Kidney (tissue), 14 donors: ENCODE results near the gene CCM2L. TPM values are rescaled to one million over a fixed set of nuclear protein-coding genes. Genes with fewer than 3 reads are reported as not detected.
A peak's percentile ranks its signal among the peaks of the same experiment; 100 is the strongest.

Experiments
- DNase-seq, 5 donors: peaks; one replicate each; pipeline ENCODE4 v3.0.0-alpha.2; 2013 to 2020
- FAIRE-seq: peaks from 2 replicates; lab custom pipeline; 2012; peaks lifted over from hg19 to GRCh38; lab: Jason Lieb, UNC
- H3K27ac ChIP-seq, 2 donors: one replicate each; pipeline ENCODE4 v1.7.0; 2013; ENCODE audit warnings: low read depth in 2 of 2, low read length in 2 of 2, inconsistent platforms in 1 of 2
- H3K27me3 ChIP-seq: one replicate; pipeline ENCODE4 v1.7.1; 2013; ENCODE audit warnings: low read length, inconsistent platforms; ENCODE audit not compliant: control insufficient read depth, insufficient read depth
- H3K36me3 ChIP-seq, 3 donors: one replicate each; pipeline versions ENCODE4 v1.7.0 to v1.7.1; 2013; ENCODE audit warnings: low read length in 3 of 3, control low read depth in 1 of 3, inconsistent platforms in 1 of 3; ENCODE audit not compliant: insufficient read depth in 3 of 3, control insufficient read depth in 2 of 3
- H3K4me1 ChIP-seq, 3 donors: one replicate each; pipeline versions ENCODE4 v1.7.0 to v1.7.1; 2013; ENCODE audit warnings: low read length in 3 of 3, inconsistent platforms in 1 of 3, low read depth in 1 of 3; ENCODE audit not compliant: control insufficient read depth in 2 of 3, insufficient read depth in 2 of 3
- H3K4me3 ChIP-seq, 3 donors: one replicate each; pipeline versions ENCODE4 v1.7.0 to v1.8.1; 2013; ENCODE audit warnings: low read length in 3 of 3, control low read depth in 1 of 3, inconsistent platforms in 1 of 3
- H3K9ac ChIP-seq, 3 donors: one replicate each; pipeline versions ENCODE4 v1.7.0 to v1.7.1; 2013; ENCODE audit warnings: low read length in 3 of 3, control low read depth in 1 of 3, inconsistent platforms in 1 of 3
- H3K9me3 ChIP-seq, 3 donors: one replicate each; pipeline versions ENCODE4 v1.7.0 to v1.7.1; 2013; ENCODE audit warnings: low read length in 3 of 3, control low read depth in 1 of 3, inconsistent platforms in 1 of 3; ENCODE audit not compliant: control insufficient read depth in 2 of 3, insufficient read depth in 1 of 3
- CTCF ChIP-seq: IDR thresholded peaks from 3 replicates; pipeline ENCODE4 v1.5.1; 2012; ENCODE audit warnings: mild to moderate bottlenecking, moderate library complexity, borderline replicate concordance; ENCODE audit not compliant: insufficient read depth; ENCODE audit errors: extremely low read depth
- intact Hi-C: fragments of 100-400 bp; cut with DNase I; formaldehyde crosslinking; loops from one replicate; pipeline ENCODE4 v1.11.1; 2022
- polyA plus RNA-seq: library from polyadenylated mRNA; stranded (reverse); fragments of 350-450 nt; fragmentation: Illumina TruSeq; extraction: RNeasy Lipid Tissue Mini Kit (QIAGEN cat#74804); gene quantifications from one replicate; pipeline ENCODE4 v1.2.3, GENCODE V29; 2014; ENCODE audit warnings: low read depth, low replicate concordance; ENCODE audit not compliant: insufficient read depth
- total RNA-seq: library from RNA; stranded (reverse); fragmentation: NEBNext Ultra II Directional; extraction: Animal tissue kit (Norgen Biotek cat#: 25700); gene quantifications from one replicate; pipeline ENCODE4 v1.2.1, GENCODE V29; 2021
- donor health status: control.
- donor health status: control.
- donor health status: control.
- donor health status: control.
- donor health status: control.
- donor health status: DM: yes; HTN: yes; CAD: no.
- donor health status: Normal renal cell carcinoma (clear cell type).

The CCM2L gene
- total and polyA plus RNA-seq, 2 donors from 2014 or later: 9.9 to 13.8 TPM

- FAIRE-seq: no peak
- H3K9me3 ChIP-seq: no peaks in the 10 kb centered on the region
- H3K4me1 ChIP-seq: no peaks in the 10 kb centered on the region
- TF ChIP-seq CTCF: no peak
- H3K27me3 ChIP-seq: no peaks in the 10 kb centered on the region
- no peak overlapping the region for H3K9ac ChIP-seq
- DNase-seq: no peak
- no peak overlapping the region for H3K27ac ChIP-seq
- no peaks in the 10 kb centered on the region for H3K36me3 ChIP-seq
- H3K4me3 ChIP-seq: no peak overlapping the region
- intact Hi-C loops: no loop called here
Observed at GRCh38 chr20:32059189-32059588, 49.0 kb downstream of the CCM2L start.

- no peak overlapping the region for H3K27ac ChIP-seq
- no peaks in the 10 kb centered on the region for H3K4me1 ChIP-seq
- FAIRE-seq (no peak), DNase-seq (no peak)
- no peak overlapping the region for H3K9ac ChIP-seq
- no peaks in the 10 kb centered on the region for H3K9me3 ChIP-seq
- intact Hi-C loops: no loop called here
- TF ChIP-seq CTCF: no peak
- no peaks in the 10 kb centered on the region for H3K27me3 ChIP-seq
- H3K4me3 ChIP-seq: no peak overlapping the region
- no peaks in the 10 kb centered on the region for H3K36me3 ChIP-seq
Observed at GRCh38 chr20:32062776-32063170, 52.5 kb downstream of the CCM2L start.

- no peak for TF ChIP-seq CTCF
- Histone ChIP-seq H3K4me1 (no peaks in the 10 kb centered on the region), H3K36me3 (no peaks in the 10 kb centered on the region), H3K27me3 (no peaks in the 10 kb centered on the region), H3K27ac (no peak overlapping the region), H3K9ac (no peak overlapping the region), H3K4me3 (no peak overlapping the region), H3K9me3 (no peaks in the 10 kb centered on the region)
- FAIRE-seq: no peak
- no peak for DNase-seq
- intact Hi-C loops: no loop called here
Observed at GRCh38 chr20:32063695-32064094, 53.5 kb downstream of the CCM2L start.

- H3K9me3 ChIP-seq: no peaks in the 10 kb centered on the region
- TF ChIP-seq CTCF: no peak
- FAIRE-seq (no peak), DNase-seq (peak in 4 of 5 donors; percentile 78 to 89 (median 85))
- no peaks in the 10 kb centered on the region for H3K4me1 ChIP-seq
- intact Hi-C loops: no loop called here
- H3K27me3 ChIP-seq: no peaks in the 10 kb centered on the region
- H3K36me3 ChIP-seq: no peaks in the 10 kb centered on the region
- no peak overlapping the region for H3K9ac ChIP-seq
- no peak overlapping the region for H3K27ac ChIP-seq
- no peak overlapping the region for H3K4me3 ChIP-seq
Observed at GRCh38 chr20:32064667-32065066, 54.4 kb downstream of the CCM2L start.
